Activated CD8-positive, alpha-beta T cell treated with anti-CD3 and anti-CD28 coated beads, Interleukin-2, amount 10 ng/mL, durations not matched to agents 7 days and 5 days (primary cell): ENCODE results near the gene MRPS2. TPM values are rescaled to one million over a fixed set of nuclear protein-coding genes. Genes with fewer than 3 reads are reported as not detected.

Experiments used
- ATAC-seq: fragments of 150-1000 bp; cut with Tn5 transposase; one replicate; pipeline ENCODE4 v1.10.0; 2021; ENCODE audit warnings: moderate library complexity
- CTCF ChIA-PET: fragments of 350-600 bp; sonication (Branson Sonifier 250); formaldehyde crosslinking; loops from one replicate; lab custom pipeline; 2021; ENCODE audit warnings: antibody characterized with exemption; lab: Charles Lee
- POLR2A ChIA-PET: fragments of 350-600 bp; sonication (Branson Sonifier 250); formaldehyde crosslinking; loops from one replicate; lab custom pipeline; 2021; ENCODE audit warnings: antibody characterized with exemption; lab: Charles Lee
- DNase-seq: peaks from one replicate; pipeline ENCODE4 v3.0.0-alpha.2; 2020
- H3K27ac Mint-ChIP-seq: one replicate; pipeline ENCODE4 v1.8.0; 2021; ENCODE audit warnings: mild to moderate bottlenecking, mixed read lengths
- H3K27me3 Mint-ChIP-seq: one replicate; pipeline ENCODE4 v1.8.0; 2021; ENCODE audit warnings: low read depth, mixed read lengths
- H3K36me3 Mint-ChIP-seq: one replicate; pipeline ENCODE4 v1.8.0; 2021; ENCODE audit warnings: low read depth, mixed read lengths
- H3K4me1 Mint-ChIP-seq: one replicate; pipeline ENCODE4 v1.8.0; 2021; ENCODE audit warnings: low read depth, mixed read lengths
- H3K4me3 Mint-ChIP-seq: one replicate; pipeline ENCODE4 v1.8.0; 2021; ENCODE audit warnings: mild to moderate bottlenecking, mixed read lengths
- H3K9me3 Mint-ChIP-seq: one replicate; pipeline ENCODE4 v1.8.0; 2022; ENCODE audit warnings: mixed read lengths; ENCODE audit not compliant: insufficient read depth
- total RNA-seq, 2 experiments: library from RNA; stranded (reverse); gene quantifications; one replicate each; pipeline ENCODE4 v1.2.3, GENCODE V29; 2021

Gene MRPS2
- total RNA-seq, 2 experiments from 2014 or later: 28.4 to 32.9 TPM

- Mint-ChIP-seq H3K4me3 (no peak overlapping the region), H3K9me3 (no peaks in the 10 kb centered on the region), H3K27me3 (no peaks in the 10 kb centered on the region), H3K27ac (no peak overlapping the region), H3K4me1 (no peaks in the 10 kb centered on the region), H3K36me3 (no peaks in the 10 kb centered on the region)
- ChIA-PET CTCF (interaction anchor here (1.0 kb wide), 1 partner anchor 11 kb away, joined by 3 read pairs; no protein-coding TSS in a partner anchor), POLR2A (no interaction called here)
- ATAC-seq (no peak), DNase-seq (no peak)
These were observed 7.4 kb upstream of the MRPS2 start for GRCh38 chr9:135492886-135493669.

DNA sequence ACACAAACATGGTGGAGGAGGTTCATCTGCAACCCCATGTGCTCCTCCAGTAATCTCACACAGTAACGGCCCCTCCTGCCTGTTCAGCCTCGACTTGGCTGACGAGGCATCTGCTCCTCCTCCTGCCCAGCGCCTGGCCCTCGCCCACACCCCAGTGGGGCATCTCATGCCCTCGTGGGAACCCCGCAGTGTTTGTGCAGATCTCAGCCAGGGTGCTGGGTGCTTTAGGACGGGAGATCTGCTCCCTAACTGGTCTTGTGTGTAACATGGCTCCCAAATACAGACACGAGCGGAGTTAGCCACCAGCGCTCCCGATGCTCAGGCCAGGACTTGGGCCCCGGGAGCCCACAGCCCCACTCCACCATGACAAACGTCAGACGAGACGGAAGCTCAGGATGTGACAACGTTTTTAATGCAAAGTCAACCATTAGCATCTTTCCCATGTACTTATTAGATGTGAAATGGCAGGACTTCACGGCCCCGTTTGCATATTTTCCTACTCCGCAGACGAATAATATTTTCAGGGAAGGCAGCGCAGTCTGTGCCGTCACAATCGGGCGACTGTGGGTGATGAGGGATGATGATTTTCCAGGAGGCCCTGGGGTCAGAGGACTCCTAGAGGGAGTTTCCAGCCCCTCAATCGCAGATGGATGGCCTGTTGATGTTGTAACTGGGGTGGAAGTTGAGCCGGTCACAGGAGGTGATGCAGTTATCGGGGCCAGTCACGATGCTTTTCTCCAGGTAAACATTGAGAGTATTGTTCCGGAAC lies 5.5 kb upstream of the MRPS2 start:
- Mint-ChIP-seq H3K4me3 (no peak overlapping the region), H3K4me1 (peaks cover 3% of the 10 kb centered on the region), H3K36me3 (no peaks in the 10 kb centered on the region), H3K9me3 (no peaks in the 10 kb centered on the region), H3K27me3 (peaks cover 3% of the 10 kb centered on the region), H3K27ac (no peak overlapping the region)
- CTCF ChIA-PET: interaction anchor here (1.4 kb wide), 1 partner anchor 9 kb away, joined by 3 read pairs; no protein-coding TSS in a partner anchor
- POLR2A ChIA-PET: no interaction called here
- no peak for DNase-seq
- ATAC-seq: no peak

GRCh38 chr9:135498381-135499126 lies 1.9 kb upstream of the MRPS2 start:
- H3K27ac Mint-ChIP-seq: no peak overlapping the region

GRCh38 chr9:135499326-135500070 lies 984 bp upstream of the MRPS2 start:
- Mint-ChIP-seq H3K27me3 (peaks cover 3% of the 10 kb centered on the region), H3K9me3 (no peaks in the 10 kb centered on the region), H3K4me3 (peak overlapping the region; percentile 88), H3K4me1 (peaks cover 18% of the 10 kb centered on the region), H3K27ac (peak overlapping the region; percentile 49), H3K36me3 (peaks cover 11% of the 10 kb centered on the region)
- POLR2A ChIA-PET: no interaction called here
- ATAC-seq: peak; percentile 48
- CTCF ChIA-PET: interaction anchor here (0.6 to 0.7 kb wide), 2 partner anchors 19 to 103 kb away, joined by 3 read pairs; no protein-coding TSS in a partner anchor
- DNase-seq: peak; percentile 87

More at GRCh38 chr9:135498381-135499126, 1.9 kb upstream of the MRPS2 start:
- ChIA-PET POLR2A (no interaction called here), CTCF (interaction anchor here (0.6 to 0.7 kb wide), 2 partner anchors 18 to 104 kb away, joined by 3 read pairs; no protein-coding TSS in a partner anchor)
- peaks cover 3% of the 10 kb centered on the region for H3K27me3 Mint-ChIP-seq
- no peak for ATAC-seq
- H3K4me3 Mint-ChIP-seq: no peak overlapping the region
- H3K4me1 Mint-ChIP-seq: peaks cover 18% of the 10 kb centered on the region
- H3K9me3 Mint-ChIP-seq: no peaks in the 10 kb centered on the region
- H3K36me3 Mint-ChIP-seq: peaks cover 8% of the 10 kb centered on the region
- DNase-seq: no peak

GRCh38 chr9:135500071-135500524 lies 384 bp upstream of the MRPS2 start:
- CTCF ChIA-PET: no interaction called here
- Mint-ChIP-seq H3K4me3 (peak overlapping the region; percentile 88), H3K4me1 (peaks cover 18% of the 10 kb centered on the region), H3K27me3 (peaks cover 3% of the 10 kb centered on the region), H3K9me3 (no peaks in the 10 kb centered on the region), H3K27ac (no peak overlapping the region), H3K36me3 (peaks cover 13% of the 10 kb centered on the region)
- peak; percentile 24 for DNase-seq
- ATAC-seq: peak; percentile 9
- POLR2A ChIA-PET: no interaction called here

- Mint-ChIP-seq H3K4me1 (peaks cover 18% of the 10 kb centered on the region), H3K27ac (peak overlapping the region; percentile 93), H3K36me3 (peaks cover 14% of the 10 kb centered on the region), H3K27me3 (peaks cover 3% of the 10 kb centered on the region), H3K9me3 (no peaks in the 10 kb centered on the region), H3K4me3 (peak overlapping the region; percentile 88)
- POLR2A ChIA-PET: no interaction called here
- CTCF ChIA-PET: no interaction called here
- DNase-seq: peak; percentile 60
- no peak for ATAC-seq
These were observed 1.0 kb downstream of the MRPS2 start for GRCh38 chr9:135501261-135502167.

- peaks cover 14% of the 10 kb centered on the region for H3K36me3 Mint-ChIP-seq
- peak overlapping the region; percentile 88 for H3K4me3 Mint-ChIP-seq
- no peak for ATAC-seq
- peaks cover 3% of the 10 kb centered on the region for H3K27me3 Mint-ChIP-seq
- ChIA-PET POLR2A (no interaction called here), CTCF (no interaction called here)
- DNase-seq: no peak
- no peaks in the 10 kb centered on the region for H3K9me3 Mint-ChIP-seq
- H3K27ac Mint-ChIP-seq: no peak overlapping the region
- peaks cover 18% of the 10 kb centered on the region for H3K4me1 Mint-ChIP-seq
These were observed 1.8 kb downstream of the MRPS2 start for GRCh38 chr9:135502168-135502872.

GRCh38 chr9:135502873-135503321 lies 2.4 kb downstream of the MRPS2 start:
- ChIA-PET POLR2A (no interaction called here), CTCF (no interaction called here)
- H3K27me3 Mint-ChIP-seq: peaks cover 3% of the 10 kb centered on the region
- DNase-seq (no peak), ATAC-seq (no peak)
- no peaks in the 10 kb centered on the region for H3K9me3 Mint-ChIP-seq
- H3K36me3 Mint-ChIP-seq: peaks cover 14% of the 10 kb centered on the region
- H3K27ac Mint-ChIP-seq: no peak overlapping the region
- peaks cover 18% of the 10 kb centered on the region for H3K4me1 Mint-ChIP-seq
- H3K4me3 Mint-ChIP-seq: peak overlapping the region; percentile 8

DNA sequence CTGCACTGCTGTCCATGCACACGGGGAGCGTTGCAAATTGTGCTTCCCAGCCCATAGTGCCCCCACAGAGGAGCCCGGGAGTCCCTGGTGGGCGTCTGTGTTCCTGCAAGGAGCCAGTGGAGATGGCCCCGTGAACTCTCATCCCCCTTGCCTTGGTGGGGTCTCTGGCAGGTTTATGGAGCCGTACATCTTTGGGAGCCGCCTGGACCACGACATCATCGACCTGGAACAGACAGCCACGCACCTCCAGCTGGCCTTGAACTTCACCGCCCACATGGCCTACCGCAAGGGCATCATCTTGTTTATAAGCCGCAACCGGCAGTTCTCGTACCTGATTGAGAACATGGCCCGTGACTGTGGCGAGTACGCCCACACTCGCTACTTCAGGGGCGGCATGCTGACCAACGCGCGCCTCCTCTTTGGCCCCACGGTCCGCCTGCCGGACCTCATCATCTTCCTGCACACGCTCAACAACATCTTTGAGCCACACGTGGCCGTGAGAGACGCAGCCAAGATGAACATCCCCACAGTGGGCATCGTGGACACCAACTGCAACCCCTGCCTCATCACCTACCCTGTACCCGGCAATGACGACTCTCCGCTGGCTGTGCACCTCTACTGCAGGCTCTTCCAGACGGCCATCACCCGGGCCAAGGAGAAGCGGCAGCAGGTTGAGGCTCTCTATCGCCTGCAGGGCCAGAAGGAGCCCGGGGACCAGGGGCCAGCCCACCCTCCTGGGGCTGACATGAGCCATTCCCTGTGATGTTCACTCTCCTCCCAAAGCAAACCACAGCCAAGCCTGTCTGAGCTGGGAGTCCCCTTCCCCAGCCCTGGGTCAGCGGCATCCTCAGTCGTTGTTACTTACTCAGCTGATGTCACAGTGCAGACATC lies 3.1 kb downstream of the MRPS2 start:
- POLR2A ChIA-PET: no interaction called here
- peaks cover 14% of the 10 kb centered on the region for H3K36me3 Mint-ChIP-seq
- H3K4me1 Mint-ChIP-seq: peaks cover 18% of the 10 kb centered on the region
- no peak for DNase-seq
- peaks cover 3% of the 10 kb centered on the region for H3K27me3 Mint-ChIP-seq
- no peak for ATAC-seq
- CTCF ChIA-PET: interaction anchor here (0.9 kb wide), 1 partner anchor 9 kb away, joined by 3 read pairs; no protein-coding TSS in a partner anchor
- no peak overlapping the region for H3K27ac Mint-ChIP-seq
- H3K4me3 Mint-ChIP-seq: no peak overlapping the region
- no peaks in the 10 kb centered on the region for H3K9me3 Mint-ChIP-seq
